Heart left ventricle (tissue), 13 donors: Measurements from ENCODE around the gene SELENOM.

Experiments used
- CTCF ChIP-seq, 12 donors: fragments of 200-600 bp; sonication (generic) in 4 of 12; IDR thresholded peaks; one replicate each; pipeline versions ENCODE4 v1.5.0 to v1.8.0; 2018 to 2022; ENCODE audit warnings: antibody characterized with exemption in 12 of 12, mild to moderate bottlenecking in 5 of 12
- POLR2A ChIP-seq, 2 donors: fragments of 450-650 bp; IDR thresholded peaks; one replicate each; pipeline ENCODE4 v1.6.1; 2017; ENCODE audit warnings: antibody characterized with exemption in 2 of 2, mild to moderate bottlenecking in 2 of 2, moderate library complexity in 2 of 2
- donor health status: ischemic (EF 13 %, LVEDD 7.1; RV severe dilation, severe dysfunction).
- donor health status: DM: no; HTN: yes; CAD: no.
- donor health status: DM: no; HTN: no; CAD: no.
- donor health status: ischemic (EF 25% LVEDD 6.9; RV normal size, moderate dysfunction).
- donor health status: ischemic (EF 25% LVEDD 5.7; RV mildly dilated, moderate dysfunction).
- donor health status: ischemic (EF 35%, LVEDD 5.7; RV mildly dilated, moderate dysfunction).
- donor health status: nonischemic (EF 11% LVEDD 7.7; RV severe dilation, severe dysfunction).
- donor health status: DM: yes; HTN: yes; CAD: no.
- donor health status: PGD.
- donor health status: ischemic (EF 29% LVEDD 5.4; RV normal size, mild dysfunction).
- donor health status: nonischemic (EF 23%, LVEDD 6.1; RV moderate dilation, normal function).

DNA sequence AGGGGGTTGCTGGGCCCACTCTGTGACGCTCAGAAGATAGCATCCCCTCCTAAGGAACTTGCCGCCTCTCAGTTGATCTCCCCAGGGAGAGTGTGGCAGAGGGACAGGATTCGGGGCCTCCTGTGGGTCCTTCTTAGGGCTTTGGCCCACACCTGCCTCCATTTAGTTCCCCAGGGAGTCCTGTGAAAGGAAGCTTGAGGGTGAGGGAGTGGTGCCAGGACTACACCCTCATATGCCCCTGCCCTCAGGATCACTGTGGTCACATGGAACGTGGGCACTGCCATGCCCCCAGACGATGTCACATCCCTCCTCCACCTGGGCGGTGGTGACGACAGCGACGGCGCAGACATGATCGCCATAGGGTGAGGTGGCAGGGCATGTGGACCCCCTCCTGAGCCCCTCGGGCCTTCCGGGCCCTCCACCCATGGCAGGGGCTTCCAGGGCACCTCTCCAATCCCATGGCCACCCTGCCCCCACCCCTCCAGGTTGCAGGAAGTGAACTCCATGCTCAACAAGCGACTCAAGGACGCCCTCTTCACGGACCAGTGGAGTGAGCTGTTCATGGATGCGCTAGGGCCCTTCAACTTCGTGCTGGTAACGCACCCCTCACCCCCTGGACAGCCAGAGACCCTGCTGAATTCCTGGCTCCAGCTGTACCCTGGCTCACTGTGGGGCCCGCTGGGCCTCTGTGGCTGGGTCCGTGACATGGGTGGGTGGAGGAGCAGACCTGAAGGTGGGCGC is 18.9 kb upstream of the SELENOM start:
- TF ChIP-seq CTCF (IDR thresholded peaks at IDR 0.05) (no peak), POLR2A (IDR thresholded peaks at IDR 0.05) (no peak)
